Gastrocnemius medialis (tissue), 4 donors: ENCODE results near the gene CASQ2. TPM values are rescaled to one million over a fixed set of nuclear protein-coding genes. Genes with fewer than 3 reads are reported as not detected.

Experiments used
- ATAC-seq, 2 donors: fragments of 150-250 bp; one replicate each; pipeline ENCODE4 v1.9.1; 2016
- DNase-seq, 2 donors: peaks; one replicate each; pipeline ENCODE4 v3.0.0-alpha.2; 2019
- H3K27ac ChIP-seq, 4 donors: fragments of 200-600 bp; sonication (generic); 1 replicate in 1 of 4; 2 replicates in 3 of 4; pipeline ENCODE4 v1.5.1; 2016 to 2018; ENCODE audit warnings: mild to moderate bottlenecking in 2 of 4, moderate library complexity in 1 of 4
- H3K27me3 ChIP-seq, 3 donors: fragments of 200-600 bp; sonication (generic) in 2 of 3; 1 replicate in 1 of 3; 2 replicates in 2 of 3; pipeline versions ENCODE4 v1.5.1 to v1.6.0; 2016 to 2019; ENCODE audit warnings: mild to moderate bottlenecking in 1 of 3, moderate library complexity in 1 of 3
- H3K36me3 ChIP-seq, 2 donors: fragments of 200-600 bp; sonication (generic) in 1 of 2; one replicate each; pipeline ENCODE4 v1.5.1; 2017 to 2018
- H3K4me1 ChIP-seq, 2 donors: fragments of 200-600 bp; sonication (generic) in 1 of 2; one replicate each; pipeline ENCODE4 v1.5.1; 2016 to 2017; ENCODE audit warnings: mild to moderate bottlenecking in 2 of 2
- H3K4me3 ChIP-seq, 4 donors: fragments of 200-600 bp; sonication (generic) in 3 of 4; 1 replicate in 1 of 4; 2 replicates in 3 of 4; pipeline ENCODE4 v1.5.1; 2016 to 2019; ENCODE audit warnings: mild to moderate bottlenecking in 2 of 4
- H3K9me3 ChIP-seq, 3 donors: fragments of 200-600 bp; sonication (generic) in 2 of 3; 1 replicate in 1 of 3; 2 replicates in 2 of 3; pipeline ENCODE4 v1.5.1; 2016 to 2019
- CTCF ChIP-seq, 5 experiments: fragments of 450-650 bp in 3 of 5; fragments of 200-600 bp in 2 of 5; sonication (generic) in 2 of 5; IDR thresholded peaks in 4 of 5; conservative IDR thresholded peaks in 1 of 5; 1 replicate in 4 of 5; 2 replicates in 1 of 5; pipeline ENCODE4 v1.5.1; 2016 to 2019; ENCODE audit warnings: antibody characterized with exemption in 5 of 5, mild to moderate bottlenecking in 3 of 5, moderate library complexity in 3 of 5
- POLR2A ChIP-seq, 2 donors: fragments of 450-650 bp; IDR thresholded peaks; one replicate each; pipeline ENCODE4 v1.6.1; 2017; ENCODE audit warnings: antibody characterized with exemption in 2 of 2, mild to moderate bottlenecking in 2 of 2, moderate library complexity in 2 of 2
- in situ Hi-C, 4 donors: fragments of 200-750 bp; cut with MboI; loops; one replicate each; pipeline versions ENCODE4 v1.15.0 to v1.8.0; 2017; ENCODE audit warnings: low sequenced_read_pairs in 4 of 4
- intact Hi-C: fragments of 100-400 bp; cut with DNase I; formaldehyde crosslinking; loops from one replicate; pipeline ENCODE4 v1.15.1; 2023; ENCODE audit warnings: low total_unique reads
- total RNA-seq, 4 donors: library from RNA; depleted of rRNA; stranded (reverse); fragments of >200 nt; gene quantifications; one replicate each; pipeline versions ENCODE4 v1.1.0 to v1.2.3, GENCODE V29; 2016

CASQ2 gene
- total RNA-seq, 4 donors from 2014 or later = 16.5 to 207 (median 83.2) TPM

- Histone ChIP-seq H3K9me3 (no peaks in the 10 kb centered on the region), H3K36me3 (no peaks in the 10 kb centered on the region), H3K27me3 (no peaks in the 10 kb centered on the region), H3K4me1 (peaks cover 0 to 3% of the 10 kb centered on the region in 2 donors), H3K27ac (no peak overlapping the region), H3K4me3 (no peak overlapping the region)
- in situ Hi-C loops (no loop called here), intact Hi-C loops (no loop called here)
- TF ChIP-seq CTCF (IDR thresholded peaks at IDR 0.05 in 4 of 5, conservative IDR thresholded peaks at IDR 0.05 in 1 of 5) = no peak
- no peak for TF ChIP-seq POLR2A (IDR thresholded peaks at IDR 0.05)
- DNase-seq (no peak), ATAC-seq (no peak)
Measured at GRCh38 chr1:115655306-115655663, 113.2 kb downstream of the CASQ2 start.

GRCh38 chr1:115654663-115655305 lies 113.7 kb downstream of the CASQ2 start:
- in situ Hi-C loops (no loop called here), intact Hi-C loops (no loop called here)
- no peak overlapping the region for H3K4me3 ChIP-seq
- no peak overlapping the region for H3K27ac ChIP-seq
- H3K36me3 ChIP-seq = no peaks in the 10 kb centered on the region
- H3K4me1 ChIP-seq = peaks cover 0 to 3% of the 10 kb centered on the region in 2 donors
- H3K9me3 ChIP-seq = no peaks in the 10 kb centered on the region
- H3K27me3 ChIP-seq = no peaks in the 10 kb centered on the region
- ATAC-seq (no peak), DNase-seq (no peak)
- no peak for TF ChIP-seq CTCF (IDR thresholded peaks at IDR 0.05 in 4 of 5, conservative IDR thresholded peaks at IDR 0.05 in 1 of 5)
- TF ChIP-seq POLR2A (IDR thresholded peaks at IDR 0.05) = no peak

GRCh38 chr1:115654125-115654524 lies 114.4 kb downstream of the CASQ2 start:
- Histone ChIP-seq H3K9me3 (no peaks in the 10 kb centered on the region), H3K27ac (no peak overlapping the region), H3K36me3 (no peaks in the 10 kb centered on the region), H3K4me3 (no peak overlapping the region), H3K27me3 (no peaks in the 10 kb centered on the region), H3K4me1 (peaks cover 0 to 3% of the 10 kb centered on the region in 2 donors)
- ATAC-seq = peak; percentile 53 to 72
- DNase-seq = no peak
- TF ChIP-seq CTCF (IDR thresholded peaks at IDR 0.05 in 4 of 5, conservative IDR thresholded peaks at IDR 0.05 in 1 of 5) = no peak
- TF ChIP-seq POLR2A (IDR thresholded peaks at IDR 0.05) = no peak
- intact Hi-C loops (no loop called here), in situ Hi-C loops (no loop called here)

- H3K4me3 ChIP-seq = no peak overlapping the region
- no peaks in the 10 kb centered on the region for H3K9me3 ChIP-seq
- no peaks in the 10 kb centered on the region for H3K36me3 ChIP-seq
- peaks cover 0 to 3% of the 10 kb centered on the region in 2 donors for H3K4me1 ChIP-seq
- no peaks in the 10 kb centered on the region for H3K27me3 ChIP-seq
- ATAC-seq (no peak), DNase-seq (no peak)
- in situ Hi-C loops (no loop called here), intact Hi-C loops (no loop called here)
- H3K27ac ChIP-seq = no peak overlapping the region
- no peak for TF ChIP-seq CTCF (IDR thresholded peaks at IDR 0.05 in 4 of 5, conservative IDR thresholded peaks at IDR 0.05 in 1 of 5)
- no peak for TF ChIP-seq POLR2A (IDR thresholded peaks at IDR 0.05)
Measured at GRCh38 chr1:115652236-115652788, 116.2 kb downstream of the CASQ2 start.
